Measurements from ENCODE around the gene PPP2R2D.
"Not testable (repeated sequence)": the region's sequence is repeated elsewhere in the genome, so short reads cannot be mapped to it uniquely, and the experiment has no call there.

The PPP2R2D gene

DNA sequence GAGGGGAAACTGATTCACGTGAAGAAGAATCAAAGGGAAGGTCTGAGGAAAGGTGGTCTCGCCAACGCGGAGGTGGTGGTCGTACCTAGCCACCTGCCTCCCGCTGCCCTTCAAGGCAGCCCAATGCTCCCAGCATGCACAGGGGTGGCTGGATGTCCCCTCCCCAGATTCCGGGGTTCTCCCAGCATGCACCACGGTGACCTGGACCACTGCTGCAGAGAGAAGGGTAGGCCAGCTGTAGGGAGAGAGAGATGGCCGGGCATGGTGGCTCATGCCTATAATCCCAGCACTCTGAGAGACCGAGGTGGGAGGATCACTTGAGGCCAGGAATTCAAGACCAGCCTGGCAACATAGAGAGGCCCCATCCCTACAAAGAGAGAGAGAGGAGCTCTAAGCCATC lies 32.4 kb upstream of the PPP2R2D start:
- no peak for DNase-seq

DNA sequence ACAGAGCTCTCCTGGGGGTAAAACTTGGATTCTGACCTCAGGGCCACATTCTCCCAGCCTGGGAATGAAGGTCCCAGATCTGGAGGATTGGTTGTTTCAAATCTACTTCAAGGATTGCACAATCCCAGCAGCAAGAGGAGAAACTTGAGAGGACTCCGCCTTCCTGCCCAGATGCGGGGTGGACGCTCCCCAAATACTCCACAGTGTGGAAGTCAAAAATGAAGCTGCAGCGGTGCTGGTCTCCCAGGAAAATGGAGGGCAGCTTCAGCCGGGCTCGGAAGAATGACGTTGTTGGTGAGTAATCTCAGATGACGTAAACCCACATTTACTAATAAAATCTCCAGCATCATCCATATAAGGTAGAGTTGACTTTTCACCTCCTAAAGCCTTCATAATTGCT lies 31.5 kb upstream of the PPP2R2D start:
- no peak for DNase-seq

DNA sequence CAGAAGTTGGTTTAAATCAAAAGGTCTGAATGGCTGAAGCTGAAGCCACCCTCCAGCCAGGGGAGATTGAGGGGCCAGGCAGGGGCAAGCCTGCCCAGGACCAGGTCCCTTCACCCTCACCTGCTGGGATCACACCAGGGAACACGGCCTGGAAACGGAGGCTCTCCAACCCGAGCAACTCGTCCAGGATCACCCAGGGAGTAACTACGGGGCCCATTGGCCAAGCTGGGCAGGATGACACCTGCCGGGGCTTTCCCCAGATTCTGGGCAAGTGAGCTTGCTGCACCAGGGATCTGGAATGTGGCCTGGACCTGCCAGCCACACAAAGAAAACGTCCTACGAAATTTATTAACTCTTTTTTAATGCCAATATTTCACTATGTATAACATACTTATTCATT lies 30.4 kb upstream of the PPP2R2D start:
- DNase-seq: no peak

DNA sequence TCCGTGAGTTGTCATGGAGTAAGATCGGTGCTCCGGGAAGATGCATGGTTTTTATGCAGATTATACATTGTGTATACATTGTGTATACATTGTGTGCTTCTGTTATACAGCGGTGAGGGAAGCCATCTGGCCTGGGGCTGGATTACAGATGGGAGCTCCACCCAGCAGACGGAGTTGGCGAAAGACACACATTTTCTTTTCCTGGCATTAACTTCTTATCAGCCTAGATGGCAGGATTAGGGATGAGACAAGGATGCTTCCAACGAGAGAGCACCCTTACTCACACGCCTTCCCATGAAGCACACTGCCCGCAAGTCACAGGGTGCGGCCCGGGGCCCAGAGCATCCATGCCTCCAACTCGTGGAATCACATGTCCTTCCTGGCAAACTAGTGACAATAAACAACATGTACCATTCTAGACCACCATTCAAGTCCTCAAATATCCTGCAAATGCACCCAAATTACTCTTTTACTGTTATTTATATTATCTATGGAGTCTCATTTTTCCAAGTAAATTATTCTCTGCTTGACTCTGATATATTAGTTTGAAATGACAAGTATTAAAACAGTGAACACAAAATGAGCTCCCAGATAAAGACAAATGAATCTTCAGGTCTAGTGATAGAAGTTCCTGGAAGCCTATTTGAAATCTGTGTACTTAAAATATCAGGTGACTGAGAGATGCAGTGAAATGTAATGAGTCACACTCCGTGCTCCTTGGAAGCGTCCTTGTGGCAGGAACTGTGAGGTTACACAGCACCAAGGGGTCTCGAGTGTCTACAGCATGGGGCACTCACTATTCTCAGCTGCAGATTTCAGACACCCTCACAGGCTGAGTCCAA lies 29.8 kb upstream of the PPP2R2D start:
- no peak for DNase-seq

DNA sequence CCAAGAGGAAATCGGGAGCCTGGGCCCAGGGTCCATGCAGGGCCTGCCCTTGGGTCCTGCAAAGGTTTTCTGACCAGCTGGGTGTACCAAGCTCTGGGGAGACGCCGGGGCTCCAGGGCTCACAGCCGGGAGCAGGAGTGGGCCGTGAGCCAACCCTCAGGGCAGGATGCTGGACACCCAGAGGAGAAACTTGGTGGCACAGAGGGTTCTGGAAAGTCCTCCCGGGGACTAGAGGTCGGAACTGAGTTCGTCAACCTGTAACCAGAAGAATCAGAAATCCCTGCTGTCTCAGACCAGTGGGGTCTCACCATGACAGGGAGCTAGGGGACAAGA lies 29.2 kb upstream of the PPP2R2D start:
- DNase-seq: no peak

DNA sequence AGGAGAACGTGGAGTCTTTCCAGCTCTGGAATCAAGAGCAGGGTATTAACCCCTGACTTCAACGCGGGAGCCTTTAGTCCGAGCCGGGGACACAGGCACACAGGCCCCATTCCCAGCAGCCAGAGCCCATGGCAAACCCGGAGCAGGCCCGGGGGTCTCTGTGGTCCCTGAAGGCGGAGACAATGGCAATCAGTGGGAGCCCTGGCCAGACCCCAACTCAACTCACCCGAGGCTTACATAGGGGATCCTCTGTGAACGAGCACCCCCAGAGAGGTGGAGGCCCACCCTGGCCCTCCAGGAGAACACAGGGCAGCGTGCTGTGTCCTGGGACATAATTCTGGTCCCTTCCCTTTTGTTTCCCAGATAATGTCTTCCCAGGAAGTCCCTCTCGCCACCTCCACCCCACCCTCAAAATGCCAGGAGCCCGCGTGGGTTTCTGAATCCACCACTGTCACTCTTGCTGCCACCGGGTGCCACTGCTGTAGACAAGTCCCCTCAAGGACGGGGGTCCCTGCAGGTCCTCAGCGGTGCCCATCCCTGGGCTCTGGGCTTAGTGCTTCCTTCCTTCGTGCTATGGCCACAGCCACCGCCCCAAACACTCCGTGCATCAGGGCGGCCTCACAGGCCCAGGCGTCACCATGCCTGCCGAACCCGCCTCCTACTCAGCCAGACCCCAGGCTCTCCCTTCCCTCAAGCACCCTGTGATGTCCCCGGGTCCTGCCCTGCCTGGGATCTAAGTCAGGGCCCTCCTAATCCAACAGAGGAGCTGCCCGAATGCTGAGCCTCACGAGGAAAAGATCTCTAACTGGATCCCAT lies 28.6 kb upstream of the PPP2R2D start:
- DNase-seq: no peak

DNA sequence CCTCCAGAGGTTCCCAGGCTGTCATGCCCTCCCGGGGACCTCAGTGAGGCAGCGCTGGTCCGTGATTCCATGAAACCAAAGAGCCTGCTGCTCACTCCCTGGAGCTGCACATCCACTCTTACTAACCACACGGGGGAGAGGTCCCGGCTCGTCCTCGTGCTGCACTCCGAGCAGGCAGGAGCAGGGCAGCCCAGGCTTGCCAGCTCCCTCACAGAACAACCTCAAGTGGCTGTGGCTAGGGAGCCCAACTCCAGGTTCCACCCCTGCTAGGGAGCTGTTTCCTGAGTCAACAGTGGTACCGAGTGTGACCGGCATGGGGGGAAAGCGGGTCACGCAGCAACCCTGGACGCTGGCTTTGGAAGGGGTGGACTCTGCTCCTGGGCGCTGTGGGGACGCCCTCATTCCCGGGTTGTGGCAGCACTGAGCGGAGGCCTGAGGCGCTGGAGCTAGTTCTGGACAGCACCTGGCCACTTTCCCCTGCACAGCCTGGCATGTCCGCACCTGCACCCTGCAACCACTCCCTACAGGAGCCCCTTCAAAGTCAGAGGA lies 27.9 kb upstream of the PPP2R2D start:
- no peak for DNase-seq

DNA sequence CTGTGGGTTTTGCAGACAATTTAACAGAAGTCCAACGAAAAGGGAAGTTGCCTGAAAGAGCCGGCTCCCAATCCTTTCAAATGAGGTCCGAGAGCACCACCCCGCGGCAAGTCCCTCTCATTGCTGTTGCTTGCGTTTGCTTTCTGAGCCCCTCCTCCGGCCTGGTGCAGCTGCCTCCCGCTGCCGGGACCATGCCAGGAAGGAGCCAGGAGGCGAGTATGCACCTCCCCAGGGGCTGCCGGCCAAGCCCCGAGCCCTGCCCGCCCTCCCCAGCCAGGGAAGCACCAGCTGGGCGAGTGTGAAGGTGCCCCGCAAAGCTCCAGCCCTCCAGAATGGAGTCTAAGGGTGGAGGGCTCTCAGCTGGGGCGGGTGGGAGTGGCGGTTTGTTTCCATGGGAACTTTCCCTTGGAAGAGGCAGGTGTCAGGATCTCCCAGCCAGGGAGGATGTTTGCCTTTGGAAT lies 25.8 kb upstream of the PPP2R2D start:
- peak; percentile 84 to 85 for DNase-seq

DNA sequence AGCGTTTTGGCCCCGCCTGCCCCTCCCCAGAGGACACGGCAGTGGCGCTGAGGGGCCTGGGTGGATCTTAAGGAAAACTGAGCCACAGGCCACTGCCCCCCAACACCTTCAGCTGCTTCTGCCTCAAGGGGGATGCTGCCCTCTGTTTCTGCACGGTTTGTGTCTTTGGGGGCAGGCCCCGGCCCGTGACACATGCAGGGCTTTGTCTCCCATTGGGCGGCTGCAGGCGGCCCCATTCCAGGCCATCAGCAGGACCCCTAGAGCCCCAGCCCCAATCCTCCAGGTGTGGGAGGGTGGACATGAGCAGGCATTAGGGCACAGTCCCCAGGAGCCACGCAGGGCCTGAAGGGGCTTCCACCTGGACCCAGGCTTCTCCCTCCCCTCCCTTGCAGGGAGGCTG lies 25.3 kb upstream of the PPP2R2D start:
- DNase-seq: no peak

DNA sequence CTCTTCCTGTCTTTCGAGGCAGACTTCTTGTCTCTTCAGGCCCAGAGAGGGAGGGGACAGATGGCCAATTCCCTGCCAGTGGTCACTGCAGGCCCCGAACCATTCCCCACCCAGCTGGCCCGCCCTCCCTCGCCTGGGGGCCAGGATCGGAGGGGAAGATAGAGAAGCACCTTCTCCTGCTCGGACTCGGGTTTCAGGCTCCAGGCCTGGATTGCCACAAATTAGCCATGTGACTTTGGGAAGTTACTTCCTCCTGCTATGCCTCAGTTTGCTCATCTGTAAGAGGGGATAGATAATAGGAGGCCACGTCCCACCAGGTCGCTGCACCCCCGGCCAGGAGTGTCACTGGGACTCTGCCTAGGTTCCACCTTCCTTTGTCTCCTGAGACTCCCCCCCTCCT lies 24.8 kb upstream of the PPP2R2D start:
- no peak for DNase-seq

DNA sequence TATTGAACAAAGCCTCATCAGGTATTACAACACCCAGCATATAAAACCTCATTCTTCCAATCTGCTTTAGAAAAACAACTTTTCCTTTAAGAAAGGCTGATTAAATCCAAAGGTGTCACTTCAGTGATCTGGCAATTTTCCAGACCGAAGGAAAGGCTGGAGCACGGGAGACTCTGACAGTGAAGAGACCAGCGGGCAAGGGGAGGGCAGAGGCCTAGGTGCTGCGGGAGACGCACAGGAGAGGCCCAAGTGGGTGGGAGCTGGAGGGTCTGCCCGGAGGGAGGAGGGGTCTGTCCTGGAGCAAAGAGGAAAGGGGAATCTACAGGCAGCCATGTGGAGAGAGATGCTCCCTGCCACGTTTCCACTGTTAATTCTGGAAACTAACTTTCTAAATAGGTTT lies 24.3 kb upstream of the PPP2R2D start:
- DNase-seq: no peak

DNA sequence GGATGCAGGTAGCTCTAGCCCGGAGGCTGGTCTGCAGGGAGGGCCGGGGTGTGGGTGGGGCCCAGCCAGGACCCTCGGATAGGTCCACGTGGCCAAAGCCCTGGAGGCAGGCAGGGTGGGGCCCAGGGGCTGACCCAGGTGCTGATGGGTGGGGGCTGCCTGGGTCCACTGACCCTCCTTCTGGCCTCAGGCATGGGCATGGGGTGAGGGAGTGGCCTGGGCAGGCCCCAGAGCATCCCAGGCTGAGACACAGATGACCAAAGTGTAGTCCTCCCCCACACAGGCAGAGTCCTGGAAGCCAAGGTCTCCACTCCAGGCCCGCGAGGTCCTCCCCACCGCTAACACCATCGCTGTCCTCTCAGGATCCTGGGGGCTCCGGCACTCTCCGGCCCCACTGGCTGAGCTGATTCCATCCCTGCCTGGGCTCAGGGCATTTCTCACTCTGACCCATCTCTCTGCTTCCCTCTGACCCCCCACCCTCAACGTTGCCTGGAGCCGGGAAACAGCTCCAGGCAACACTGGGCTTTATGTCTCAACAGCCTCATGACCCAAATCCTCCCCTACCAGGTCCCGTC lies 20.7 kb upstream of the PPP2R2D start:
- DNase-seq: no peak

DNA sequence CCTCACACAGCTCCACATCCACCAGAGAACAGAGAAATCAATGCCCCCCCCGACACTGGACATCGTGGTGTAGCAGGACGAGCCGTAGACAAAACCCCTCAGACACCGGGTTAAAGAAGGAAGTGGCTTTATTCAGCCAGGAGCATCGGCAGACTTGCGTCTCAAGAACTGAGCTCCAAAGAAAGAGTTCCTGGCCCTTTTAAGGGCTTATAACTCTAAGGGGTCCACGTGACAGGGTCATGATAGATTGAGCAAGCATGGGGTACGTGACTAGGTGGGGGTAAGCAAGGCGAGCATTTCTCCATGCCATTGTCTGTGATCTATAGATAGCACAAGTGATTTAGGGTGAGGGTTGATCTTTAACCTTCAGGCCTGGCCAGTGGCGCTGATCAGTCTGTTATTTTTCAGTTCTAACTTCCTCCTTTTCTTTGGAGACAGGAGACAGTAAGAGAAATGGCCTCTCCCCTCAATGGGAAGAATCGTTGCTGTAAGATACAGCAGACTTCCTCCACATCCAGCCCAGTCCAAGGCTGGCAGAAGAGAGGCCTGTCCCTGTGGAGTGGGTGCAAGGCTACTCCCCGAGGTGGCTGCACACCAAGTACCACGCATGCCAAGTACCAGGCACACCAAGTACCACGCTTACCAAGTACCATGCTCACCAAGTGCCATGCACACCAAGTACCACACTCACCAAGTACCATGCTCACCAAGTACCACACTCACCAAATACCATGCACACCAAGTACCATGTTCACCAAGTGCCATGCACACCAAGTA lies 19.5 kb upstream of the PPP2R2D start:
- DNase-seq: no peak

DNA sequence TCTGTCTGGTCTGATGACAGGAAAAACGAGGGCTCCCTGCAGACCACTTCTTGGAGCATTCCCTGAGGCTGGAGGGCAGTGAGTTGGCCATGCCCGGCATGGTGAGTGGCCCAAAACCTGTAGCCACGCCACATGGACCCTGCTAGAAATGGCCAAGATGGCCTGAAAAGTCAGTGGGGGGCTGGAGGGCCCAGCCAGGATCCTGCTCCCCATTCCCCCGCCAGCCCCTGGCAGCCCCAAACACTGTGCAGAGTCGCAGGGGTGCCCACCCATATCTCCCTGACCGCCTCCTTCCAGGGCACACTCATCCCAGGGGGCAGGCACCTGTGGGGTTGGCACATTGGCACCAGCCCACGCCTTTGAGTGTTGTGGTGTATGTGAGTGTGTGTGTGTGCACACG lies 18.7 kb upstream of the PPP2R2D start:
- no peak for DNase-seq

DNA sequence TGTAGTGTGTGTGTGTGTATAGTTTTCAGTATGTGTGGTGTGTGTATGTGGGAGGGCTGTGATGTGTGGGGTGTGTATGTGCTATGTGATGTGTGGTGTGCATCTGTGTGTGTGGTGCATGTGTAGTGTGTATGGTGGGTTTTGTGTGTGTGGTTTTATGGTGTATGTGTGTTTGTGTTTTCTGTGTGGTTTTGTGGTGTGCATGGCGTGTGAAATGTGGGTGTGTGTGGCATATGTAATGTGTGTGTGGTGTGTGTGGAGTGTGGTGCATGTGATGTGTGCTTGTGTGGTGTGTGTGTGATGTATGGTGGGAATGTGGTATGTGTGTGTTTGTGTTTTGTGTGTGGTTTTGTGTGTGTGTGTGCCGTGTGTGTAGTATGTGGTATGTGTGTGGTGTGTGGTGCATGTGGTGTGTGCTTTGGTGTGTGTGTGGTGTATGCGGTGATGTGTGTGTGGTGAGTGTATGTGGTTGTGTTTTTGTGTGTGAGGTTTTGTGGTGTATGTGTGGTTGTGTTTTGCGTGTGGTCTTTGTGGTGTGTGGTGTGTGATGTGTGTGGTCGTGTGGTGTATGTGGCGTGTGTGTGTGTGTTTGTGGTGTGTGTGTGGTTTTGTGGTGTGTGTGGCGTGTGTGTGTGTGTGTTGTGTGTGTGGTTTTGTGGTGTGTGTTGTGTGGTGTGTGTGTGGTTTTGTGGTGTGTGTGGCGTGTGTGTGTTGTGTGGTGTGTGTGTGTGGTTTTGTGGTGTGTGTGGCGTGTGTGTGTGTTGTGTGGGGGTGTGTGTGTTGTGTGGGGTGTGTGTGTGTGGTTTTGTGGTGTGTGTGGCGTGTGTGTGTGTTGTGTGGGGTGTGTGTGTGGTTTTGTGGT lies 18.0 kb upstream of the PPP2R2D start:
- DNase-seq: no peak

DNA sequence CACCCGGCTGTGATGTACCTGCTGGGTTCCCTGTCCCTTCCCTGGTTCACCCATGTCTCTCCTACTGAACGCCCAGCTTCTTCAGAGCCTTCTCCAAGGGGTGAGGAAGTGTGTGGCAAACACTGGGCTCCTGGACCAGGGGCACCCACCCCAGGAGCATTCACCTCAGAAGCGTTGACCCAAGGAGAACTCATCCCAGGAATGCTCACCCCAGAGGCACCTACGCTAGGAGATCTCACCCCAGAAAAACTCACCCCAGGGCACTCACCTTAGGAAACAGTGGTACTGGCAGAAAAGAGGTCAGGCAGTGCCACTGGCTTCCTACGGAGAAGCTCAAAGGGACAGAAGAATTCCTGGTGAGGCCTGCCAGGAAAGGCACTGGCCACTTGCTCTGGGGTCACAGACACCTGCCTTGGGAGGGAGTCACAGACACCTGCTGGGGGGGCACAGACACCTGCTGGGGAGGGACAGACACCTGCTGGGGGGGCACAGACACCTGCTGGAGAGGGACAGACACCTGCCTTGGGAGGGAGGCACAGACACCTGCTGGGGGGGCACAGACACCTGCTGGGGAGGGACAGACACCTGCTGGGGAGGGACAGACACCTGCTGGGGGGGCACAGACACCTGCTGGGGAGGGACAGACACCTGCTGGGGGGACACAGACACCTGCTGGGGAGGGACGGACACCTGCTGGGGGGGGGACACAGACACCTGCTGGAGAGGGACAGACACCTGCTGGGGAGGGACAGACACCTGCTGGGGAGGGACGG lies 17.0 kb upstream of the PPP2R2D start:
- not testable (repeated sequence) for DNase-seq

DNA sequence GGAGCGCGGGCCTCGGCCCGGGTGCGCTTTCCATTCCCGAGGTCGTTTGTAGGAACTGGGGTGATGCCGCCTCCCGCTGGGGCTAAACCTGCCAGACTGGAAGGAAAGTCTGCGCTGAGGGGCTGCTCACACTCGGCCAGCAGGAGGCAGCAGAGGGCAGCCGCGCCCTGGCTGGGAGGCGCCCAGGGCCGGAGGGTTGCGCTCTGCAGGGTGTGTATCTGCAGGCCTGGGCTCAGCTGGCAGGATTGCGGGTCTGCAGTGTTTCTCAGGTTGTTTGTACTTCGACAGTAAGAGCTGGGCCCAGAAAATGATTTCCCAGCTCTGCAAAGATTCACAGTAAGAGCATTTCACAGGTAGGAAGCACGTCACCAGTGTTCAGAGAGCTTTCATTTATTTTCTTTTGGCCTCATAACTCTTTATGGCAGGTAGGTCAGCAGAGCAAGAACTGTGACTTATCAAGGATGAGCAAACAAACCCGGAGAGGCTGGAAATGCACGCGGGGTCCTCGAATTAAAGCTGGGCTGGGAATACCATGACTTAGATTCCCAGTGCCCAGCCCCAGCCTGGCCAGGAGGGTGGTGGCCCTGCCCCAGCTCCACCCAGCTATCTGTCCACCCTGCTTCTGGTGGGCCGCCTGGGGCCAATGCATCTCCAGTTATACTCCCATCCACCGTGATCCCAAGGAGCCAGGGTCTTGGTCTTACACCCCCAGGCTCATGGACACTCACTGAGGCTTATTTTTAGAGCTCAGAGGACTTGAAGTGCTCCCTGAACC lies 15.2 kb upstream of the PPP2R2D start:
- DNase-seq: no peak

DNA sequence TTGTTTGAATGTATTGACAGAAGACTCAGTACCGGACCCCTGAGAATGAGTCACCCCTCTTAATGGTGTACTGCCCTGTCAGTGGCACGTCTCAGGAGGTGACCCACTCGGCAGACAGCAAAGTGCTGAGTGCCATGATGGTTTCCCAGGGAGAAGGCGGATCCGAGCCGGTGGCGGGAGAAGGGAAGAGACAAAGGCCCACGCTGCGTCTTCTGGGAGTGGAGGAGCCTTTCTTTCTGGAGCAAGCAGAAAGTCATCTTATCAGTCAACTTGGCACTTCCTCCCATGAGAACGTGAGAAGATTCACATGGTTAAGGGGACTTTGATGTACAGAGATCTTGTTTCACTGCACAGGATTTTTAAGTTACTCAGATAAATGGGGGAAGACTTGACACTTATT lies 14.6 kb upstream of the PPP2R2D start:
- no peak for DNase-seq

DNA sequence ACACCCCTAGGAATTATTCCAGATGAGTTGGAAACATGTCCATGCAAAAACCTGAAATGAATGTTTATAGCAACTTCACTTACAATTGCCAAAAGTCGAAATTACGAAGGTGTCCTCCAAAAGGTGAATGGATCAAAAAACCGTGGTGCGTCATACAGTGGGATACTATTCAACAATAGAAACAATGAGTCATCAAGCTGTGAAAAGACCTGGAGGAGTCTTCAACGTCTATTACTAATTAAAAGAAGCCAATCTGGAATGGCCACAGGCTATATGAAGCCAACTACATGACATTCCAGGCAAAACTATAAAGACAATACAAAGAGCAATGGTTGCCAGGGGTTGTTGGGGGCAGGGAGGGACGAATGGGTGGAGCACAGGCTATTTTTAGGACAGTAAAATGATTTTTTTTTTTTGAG lies 12.6 kb upstream of the PPP2R2D start:
- no peak for DNase-seq

DNA sequence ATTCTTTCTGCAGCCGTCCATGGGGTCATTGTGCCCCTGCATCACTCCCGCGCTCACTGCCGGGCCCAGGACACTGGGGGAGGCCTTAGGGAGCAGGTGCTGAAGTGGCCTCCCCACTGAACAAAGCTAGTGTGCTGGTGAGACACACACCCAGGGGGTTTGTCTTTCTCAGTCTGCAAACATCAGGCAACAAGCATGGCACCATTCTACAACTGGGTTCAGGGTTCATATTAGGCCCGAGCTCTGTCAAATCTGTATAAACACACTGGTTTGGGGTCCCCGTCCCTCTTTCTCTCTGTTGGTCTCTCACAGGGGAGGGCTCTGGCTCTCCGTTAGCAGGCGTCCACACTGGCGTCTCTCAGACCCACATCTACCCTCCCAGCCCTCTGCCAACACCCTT lies 11.1 kb upstream of the PPP2R2D start:
- no peak for DNase-seq

Measured in SHP77 (cell line).